ENCODE data around the gene VAX1.

Gene VAX1

DNA sequence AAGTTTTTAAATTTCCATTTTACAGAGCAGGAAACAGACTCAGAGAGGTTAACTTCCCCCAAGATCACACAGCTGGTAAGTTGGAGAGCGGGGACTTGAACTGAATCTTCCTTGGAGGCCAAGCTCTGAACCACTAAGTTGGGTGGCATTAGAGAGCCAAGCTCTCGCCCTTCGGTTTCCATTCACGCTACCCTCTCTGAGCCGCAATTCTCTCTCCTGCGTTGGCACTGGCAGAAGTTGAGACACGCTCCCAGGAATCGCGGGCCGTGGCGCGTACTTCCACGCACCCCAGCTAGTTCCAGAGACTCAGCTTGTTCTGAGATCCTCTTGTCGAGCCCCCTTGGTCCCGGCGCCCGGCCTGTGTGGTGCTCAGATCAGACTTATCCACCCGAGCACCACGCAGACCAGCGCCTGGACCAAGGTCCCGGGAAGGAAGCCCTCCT lies 29.3 kb upstream of the VAX1 start:
- Histone ChIP-seq H2AFZ (ENCODE audit: low read depth, low read length, severe bottlenecking) (no peak overlapping the region), H3K4me3 (ENCODE audit: insufficient read depth, low read length, poor library complexity, severe bottlenecking) (no peak overlapping the region), H3K79me2 (ENCODE audit: insufficient read depth, low read length) (no peaks in the 10 kb centered on the region), H3K27me3 (ENCODE audit: low read length) (no peaks in the 10 kb centered on the region), H3K4me2 (ENCODE audit: low read depth, low read length, poor library complexity, severe bottlenecking) (no peak overlapping the region), H3K36me3 (ENCODE audit: low read length) (no peaks in the 10 kb centered on the region), H3K9me2 (replicated peaks; ENCODE audit: insufficient read depth, low read length) (no peaks in the 10 kb centered on the region), H3K9ac (ENCODE audit: low read length) (no peak overlapping the region), H4K20me1 (ENCODE audit: low read depth, low read length) (no peaks in the 10 kb centered on the region), H3K9me3 (ENCODE audit: insufficient read depth, low read length) (no peaks in the 10 kb centered on the region), H3F3A (ENCODE audit: insufficient read depth) (no peaks in the 10 kb centered on the region), H3K27ac (ENCODE audit: low read depth, low read length) (no peak overlapping the region)
- TF ChIP-seq CTCF (IDR thresholded peaks at IDR 0.05; ENCODE audit: insufficient read depth, low read length, poor library complexity, severe bottlenecking) (no peak), EZH2phosphoT487 (conservative IDR thresholded peaks at IDR 0.05; ENCODE audit: low read length) (no peak)

GRCh38 chr10:117166418-117167345 lies 28.6 kb upstream of the VAX1 start:
- Histone ChIP-seq H3K9me3 (ENCODE audit: insufficient read depth, low read length) (no peaks in the 10 kb centered on the region), H3K27me3 (ENCODE audit: low read length) (no peaks in the 10 kb centered on the region), H2AFZ (ENCODE audit: low read depth, low read length, severe bottlenecking) (no peak overlapping the region)

DNA sequence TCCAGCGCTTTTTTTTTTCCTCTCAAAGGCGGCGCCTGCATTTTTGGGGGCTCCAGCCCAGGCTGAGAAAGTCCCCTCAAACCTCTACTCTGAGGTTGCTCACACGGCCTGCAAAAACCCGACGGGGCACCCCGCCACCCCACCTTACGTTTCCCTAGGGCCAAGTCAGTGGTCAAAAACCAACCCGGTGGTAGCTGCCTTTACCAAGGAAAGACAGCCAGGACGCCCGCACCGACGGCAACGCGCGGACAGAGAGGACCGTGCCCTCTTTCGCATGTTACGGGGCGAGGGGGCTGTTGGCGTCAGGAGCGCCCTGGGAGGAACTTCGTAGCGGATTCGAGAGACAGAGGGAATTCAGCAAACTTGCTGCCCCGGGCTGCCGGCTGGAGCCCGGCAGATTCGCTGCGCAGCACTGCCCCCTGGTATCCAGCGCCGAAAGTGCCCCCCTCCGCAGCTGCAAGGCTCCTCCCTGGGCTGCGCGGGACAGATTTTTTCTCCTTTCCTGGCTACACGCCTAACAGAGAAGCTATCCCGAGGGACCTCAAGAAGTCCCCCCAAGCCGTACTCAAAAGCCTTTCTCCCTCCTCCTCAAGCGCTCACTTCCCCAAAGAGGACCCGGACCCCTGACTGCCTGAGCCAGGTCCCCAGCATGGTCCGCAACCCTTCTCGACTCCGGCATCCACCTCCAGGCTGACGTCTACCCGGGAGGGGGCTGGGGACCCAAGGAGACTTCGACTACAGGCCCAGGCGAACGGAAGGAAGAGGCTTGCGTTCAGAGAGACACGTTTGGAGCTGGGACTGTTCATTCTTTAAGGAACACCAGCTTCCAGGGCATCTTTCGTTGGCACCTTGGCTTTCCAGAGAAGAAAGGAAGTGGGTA lies 27.7 kb upstream of the VAX1 start:
- Histone ChIP-seq H3K4me2 (ENCODE audit: low read depth, low read length, poor library complexity, severe bottlenecking) (no peak overlapping the region), H2AFZ (ENCODE audit: low read depth, low read length, severe bottlenecking) (no peak overlapping the region), H4K20me1 (ENCODE audit: low read depth, low read length) (no peaks in the 10 kb centered on the region), H3K36me3 (ENCODE audit: low read length) (no peaks in the 10 kb centered on the region), H3K9ac (ENCODE audit: low read length) (no peak overlapping the region), H3K27ac (ENCODE audit: low read depth, low read length) (no peak overlapping the region), H3K9me3 (ENCODE audit: insufficient read depth, low read length) (no peaks in the 10 kb centered on the region), H3F3A (ENCODE audit: insufficient read depth) (no peaks in the 10 kb centered on the region), H3K27me3 (ENCODE audit: low read length) (no peaks in the 10 kb centered on the region), H3K9me2 (replicated peaks; ENCODE audit: insufficient read depth, low read length) (no peaks in the 10 kb centered on the region), H3K4me3 (ENCODE audit: insufficient read depth, low read length, poor library complexity, severe bottlenecking) (no peak overlapping the region), H3K79me2 (ENCODE audit: insufficient read depth, low read length) (no peaks in the 10 kb centered on the region)
- TF ChIP-seq EZH2phosphoT487 (conservative IDR thresholded peaks at IDR 0.05; ENCODE audit: low read length) (no peak), CTCF (IDR thresholded peaks at IDR 0.05; ENCODE audit: insufficient read depth, low read length, poor library complexity, severe bottlenecking) (no peak)

More at GRCh38 chr10:117166418-117167345, 28.6 kb upstream of the VAX1 start:
- no peaks in the 10 kb centered on the region for H3F3A ChIP-seq (ENCODE audit: insufficient read depth)
- no peaks in the 10 kb centered on the region for H3K36me3 ChIP-seq (ENCODE audit: low read length)
- no peaks in the 10 kb centered on the region for H3K79me2 ChIP-seq (ENCODE audit: insufficient read depth, low read length)
- H4K20me1 ChIP-seq (ENCODE audit: low read depth, low read length), result no peaks in the 10 kb centered on the region
- H3K4me2 ChIP-seq (ENCODE audit: low read depth, low read length, poor library complexity, severe bottlenecking), result no peak overlapping the region
- no peak overlapping the region for H3K9ac ChIP-seq (ENCODE audit: low read length)
- TF ChIP-seq CTCF (IDR thresholded peaks at IDR 0.05; ENCODE audit: insufficient read depth, low read length, poor library complexity, severe bottlenecking) (no peak), EZH2phosphoT487 (conservative IDR thresholded peaks at IDR 0.05; ENCODE audit: low read length) (no peak)
- H3K4me3 ChIP-seq (ENCODE audit: insufficient read depth, low read length, poor library complexity, severe bottlenecking), result no peak overlapping the region
- H3K27ac ChIP-seq (ENCODE audit: low read depth, low read length), result no peak overlapping the region
- no peaks in the 10 kb centered on the region for H3K9me2 ChIP-seq (replicated peaks; ENCODE audit: insufficient read depth, low read length)
